Subcutaneous adipose tissue (tissue), 4 donors: ENCODE data around the gene LBHD1. TPM values are rescaled to one million over a fixed set of nuclear protein-coding genes. Genes with fewer than 3 reads are reported as not detected.

Experiments used
- total RNA-seq, 4 donors: library from RNA; depleted of rRNA; stranded (reverse); fragments of >200 nt; gene quantifications; one replicate each; pipeline ENCODE4 v1.1.0, GENCODE V29; 2016
- TF ChIP-seq, protein P1 (sequence below): fragments of 450-650 bp; IDR thresholded peaks from one replicate; pipeline ENCODE4 v1.5.1; 2016; ENCODE audit warnings: low read depth, mild to moderate bottlenecking, control low read depth, antibody characterized with exemption, moderate library complexity

Gene LBHD1
- total RNA-seq, 4 donors from 2014 or later, result 3.8 to 10.6 (median 5.5) TPM

DNA sequence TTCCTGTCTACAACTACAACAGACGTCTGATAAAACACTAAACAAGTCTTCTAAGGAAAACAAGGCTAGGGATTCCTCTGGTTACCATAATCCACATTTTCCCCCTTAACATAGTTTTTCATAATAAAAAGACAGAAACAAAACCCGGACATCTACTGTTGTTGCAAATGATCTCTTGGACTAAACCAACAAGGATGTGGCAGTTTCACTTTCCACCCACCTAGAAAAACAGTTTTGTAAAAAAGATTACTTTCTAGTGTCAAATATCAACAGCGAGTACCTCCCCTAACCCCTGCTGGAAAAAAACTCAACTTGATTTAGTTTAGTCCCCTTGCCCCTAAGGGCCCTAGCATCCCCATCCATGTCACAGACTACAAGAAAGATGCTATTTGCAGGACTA is 40.8 kb upstream of the LBHD1 start:
- TF ChIP-seq, protein P1, sequence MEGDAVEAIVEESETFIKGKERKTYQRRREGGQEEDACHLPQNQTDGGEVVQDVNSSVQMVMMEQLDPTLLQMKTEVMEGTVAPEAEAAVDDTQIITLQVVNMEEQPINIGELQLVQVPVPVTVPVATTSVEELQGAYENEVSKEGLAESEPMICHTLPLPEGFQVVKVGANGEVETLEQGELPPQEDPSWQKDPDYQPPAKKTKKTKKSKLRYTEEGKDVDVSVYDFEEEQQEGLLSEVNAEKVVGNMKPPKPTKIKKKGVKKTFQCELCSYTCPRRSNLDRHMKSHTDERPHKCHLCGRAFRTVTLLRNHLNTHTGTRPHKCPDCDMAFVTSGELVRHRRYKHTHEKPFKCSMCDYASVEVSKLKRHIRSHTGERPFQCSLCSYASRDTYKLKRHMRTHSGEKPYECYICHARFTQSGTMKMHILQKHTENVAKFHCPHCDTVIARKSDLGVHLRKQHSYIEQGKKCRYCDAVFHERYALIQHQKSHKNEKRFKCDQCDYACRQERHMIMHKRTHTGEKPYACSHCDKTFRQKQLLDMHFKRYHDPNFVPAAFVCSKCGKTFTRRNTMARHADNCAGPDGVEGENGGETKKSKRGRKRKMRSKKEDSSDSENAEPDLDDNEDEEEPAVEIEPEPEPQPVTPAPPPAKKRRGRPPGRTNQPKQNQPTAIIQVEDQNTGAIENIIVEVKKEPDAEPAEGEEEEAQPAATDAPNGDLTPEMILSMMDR, result no peak

- TF ChIP-seq, protein P1, result no peak
These were observed 40.3 kb upstream of the LBHD1 start for GRCh38 chr11:62712276-62712812.

- TF ChIP-seq, protein P1, result no peak
These were observed 37.9 kb upstream of the LBHD1 start for GRCh38 chr11:62710001-62710345.

DNA sequence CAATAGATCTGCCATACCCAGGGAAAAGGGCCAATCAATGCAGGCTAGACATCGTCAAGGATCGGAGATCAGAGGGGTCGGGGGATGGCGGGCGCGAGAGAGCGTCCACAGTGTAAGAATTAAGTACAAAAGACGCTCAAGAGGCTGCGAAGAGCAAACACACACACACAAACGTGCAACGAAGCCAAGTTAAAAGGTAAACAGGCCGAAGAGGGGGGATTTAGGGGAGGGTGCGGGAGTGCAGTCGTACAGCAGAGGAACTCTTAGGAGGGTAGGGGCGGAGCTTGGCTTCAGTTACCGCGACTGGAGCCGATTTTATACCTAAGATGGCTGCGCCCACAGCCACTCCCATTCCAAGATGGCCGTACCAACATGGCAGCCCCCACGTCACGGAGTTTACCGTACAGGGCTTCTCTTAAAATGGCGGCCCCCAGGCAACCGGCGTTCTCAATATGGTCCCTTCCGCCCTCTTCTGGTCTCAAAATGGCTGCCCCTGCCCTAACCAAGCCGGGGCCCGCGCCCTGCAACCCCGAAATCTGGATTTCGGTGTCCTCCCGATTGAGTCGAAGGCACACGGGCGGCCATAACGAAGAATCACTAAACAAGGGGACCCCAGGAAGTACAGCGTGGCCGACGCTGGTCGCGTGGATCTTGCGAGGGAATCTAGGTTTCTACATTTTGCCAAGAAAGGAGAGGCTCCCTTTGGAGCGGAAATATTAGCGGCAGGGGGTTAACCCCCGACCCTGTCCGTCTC is 37.4 kb upstream of the LBHD1 start:
- TF ChIP-seq, protein P1, result no peak

DNA sequence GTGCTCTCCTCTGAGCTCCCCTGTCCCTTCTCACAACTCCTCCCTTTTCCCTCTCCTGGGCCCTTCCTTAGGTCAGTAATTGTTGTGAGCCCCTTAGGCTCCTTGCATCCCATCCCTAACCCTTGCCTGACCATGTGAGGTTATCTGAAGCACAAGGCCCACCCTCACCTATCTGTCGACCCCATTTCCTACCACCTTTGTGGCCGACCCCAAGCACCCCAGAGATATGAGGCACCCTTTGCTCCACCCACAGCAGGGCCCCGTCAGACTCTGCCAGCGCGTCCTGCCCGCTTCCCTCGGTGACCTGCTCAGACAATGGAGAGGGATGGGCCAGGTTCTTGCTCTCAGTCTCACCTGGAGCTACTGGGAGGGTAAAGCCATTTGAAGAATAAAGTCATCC is 36.7 kb upstream of the LBHD1 start:
- TF ChIP-seq, protein P1, result no peak

DNA sequence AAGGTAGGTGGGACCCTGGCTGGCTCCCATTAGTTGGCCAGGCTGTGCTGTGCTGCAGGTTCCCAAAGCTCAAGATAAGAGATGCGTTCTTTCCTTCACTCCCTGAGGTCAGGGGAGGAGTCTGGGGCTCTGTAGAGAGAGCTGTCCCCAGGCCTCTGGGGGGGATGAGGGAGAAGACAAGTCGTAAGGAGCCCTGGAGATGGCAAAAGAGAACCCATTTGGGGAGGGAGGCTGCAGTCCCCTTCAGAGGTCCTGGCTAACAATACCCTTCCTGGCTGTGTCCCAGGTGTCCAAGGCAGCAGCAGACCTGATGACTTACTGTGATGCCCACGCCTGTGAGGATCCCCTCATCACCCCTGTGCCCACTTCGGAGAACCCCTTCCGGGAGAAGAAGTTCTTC is 36.3 kb upstream of the LBHD1 start:
- TF ChIP-seq, protein P1, result no peak

- TF ChIP-seq, protein P1, result no peak
These were observed 35.3 kb upstream of the LBHD1 start, which contains the start of the genes BSCL2 and GNG3 for GRCh38 chr11:62707277-62707861. TSS of gene BSCL2 (minus strand) at chr11:62707424. CDS start at chr11:62707195, 229 bp downstream. TSS of gene GNG3 (plus strand) at chr11:62707676. CDS start at chr11:62708296, 620 bp downstream.
